GM13977 (cell line): ENCODE data around the gene KLK7.

ENCODE experiments used
- DNase-seq: peaks from one replicate; pipeline ENCODE4 v3.0.0; 2012; ENCODE audit warnings: low spot score
- CTCF ChIP-seq: IDR thresholded peaks from 2 replicates; pipeline ENCODE4 v1.5.1; 2012; ENCODE audit warnings: mild to moderate bottlenecking, control low read depth; ENCODE audit not compliant: insufficient read depth; ENCODE audit errors: extremely low read depth, missing control alignments
- in situ Hi-C: fragments of 300-500 bp; cut with MboI; formaldehyde crosslinking; loops from one replicate; pipeline ENCODE4 v1.12.0; 2022; ENCODE audit warnings: low sequenced_read_pairs, low pct_unique_long_range_greater_than_20kb, mixed read lengths, inconsistent platforms; ENCODE audit not compliant: unreplicated experiment

Gene KLK7

GRCh38 chr19:51005248-51005647, 21.5 kb upstream of the KLK7 start:
- no peak for TF ChIP-seq CTCF
- in situ Hi-C loops, result no loop called here
- no peak for DNase-seq

GRCh38 chr19:51003316-51003715, 19.6 kb upstream of the KLK7 start:
- in situ Hi-C loops, result no loop called here
- no peak for DNase-seq
- no peak for TF ChIP-seq CTCF

- no peak for DNase-seq
- in situ Hi-C loops, result no loop called here
- TF ChIP-seq CTCF, result no peak
Measured at GRCh38 chr19:51002542-51003311, 19.0 kb upstream of the KLK7 start.

GRCh38 chr19:51002089-51002532, 18.4 kb upstream of the KLK7 start:
- DNase-seq, result no peak
- in situ Hi-C loops, result no loop called here
- no peak for TF ChIP-seq CTCF

GRCh38 chr19:51001515-51001914, 17.8 kb upstream of the KLK7 start, which contains the start of gene KLK8:
TSS of gene KLK8 (minus strand) at chr19:51001604. CDS start at chr19:51001167, 437 bp downstream.
- no peak for DNase-seq
- in situ Hi-C loops, result no loop called here
- TF ChIP-seq CTCF, result no peak

GRCh38 chr19:51000981-51001380, 17.3 kb upstream of the KLK7 start:
- in situ Hi-C loops, result no loop called here
- TF ChIP-seq CTCF, result no peak
- DNase-seq, result no peak

- TF ChIP-seq CTCF, result no peak
- DNase-seq, result no peak
- in situ Hi-C loops, result no loop called here
Measured at GRCh38 chr19:51000426-51000825, 16.7 kb upstream of the KLK7 start.
